Limb (tissue), 2 donors: ENCODE measurements around the gene ZNF219.

ENCODE experiments used
- DNase-seq, 2 donors: peaks; one replicate each; pipeline ENCODE4 v3.0.0-alpha.2; 2016; ENCODE audit errors: extremely low spot score in 2 of 2

Gene ZNF219

GRCh38 chr14:21087294-21088091, 11.0 kb downstream of the ZNF219 start:
- peak; percentile 69 to 73 for DNase-seq

- DNase-seq: no peak
Observed at GRCh38 chr14:21086908-21087293, 11.6 kb downstream of the ZNF219 start.

- DNase-seq: no peak
Observed at GRCh38 chr14:21084998-21085853, 13.2 kb downstream of the ZNF219 start.

GRCh38 chr14:21084396-21084795, 14.1 kb downstream of the ZNF219 start:
- no peak for DNase-seq

GRCh38 chr14:21083565-21084325, 14.7 kb downstream of the ZNF219 start:
- DNase-seq: no peak

GRCh38 chr14:21081521-21082142, 16.8 kb downstream of the ZNF219 start:
- DNase-seq: no peak

- no peak for DNase-seq
Observed at GRCh38 chr14:21078726-21079125, 19.7 kb downstream of the ZNF219 start.

GRCh38 chr14:21078287-21078686, 20.2 kb downstream of the ZNF219 start:
- DNase-seq: no peak

GRCh38 chr14:21077672-21078071, 20.8 kb downstream of the ZNF219 start:
- DNase-seq: no peak

GRCh38 chr14:21075719-21076437, 22.6 kb downstream of the ZNF219 start:
- no peak for DNase-seq

GRCh38 chr14:21074398-21075272, 23.8 kb downstream of the ZNF219 start:
- no peak for DNase-seq

- no peak for DNase-seq
Observed at GRCh38 chr14:21073921-21074320, 24.5 kb downstream of the ZNF219 start.

- DNase-seq: no peak
Observed at GRCh38 chr14:21072781-21073339, 25.6 kb downstream of the ZNF219 start.

GRCh38 chr14:21072031-21072473, 26.4 kb downstream of the ZNF219 start:
- DNase-seq: no peak

- DNase-seq: peak; percentile 93 to 94
Observed at GRCh38 chr14:21071225-21072030, 27.0 kb downstream of the ZNF219 start.

- peak; percentile 34 to 77 for DNase-seq
Observed at GRCh38 chr14:21070610-21071224, 27.7 kb downstream of the ZNF219 start.

GRCh38 chr14:21070083-21070609, 28.3 kb downstream of the ZNF219 start, which contains the start of gene ARHGEF40:
ARHGEF40 (plus strand) TSS chr14:21070304; CDS start chr14:21070397, 93 bp downstream.
- peak in 1 of 2 donors; percentile 57 for DNase-seq
